Ramos (cell line): ENCODE data around the gene LRRC74B.

ENCODE experiments used
- in situ Hi-C: fragments of 300-500 bp; cut with MboI; formaldehyde crosslinking; loops from one replicate; pipeline ENCODE4 v1.14.3; 2022; ENCODE audit warnings: low sequenced_read_pairs; ENCODE audit not compliant: unreplicated experiment

LRRC74B gene

GRCh38 chr22:21013657-21014201, 32.0 kb upstream of the LRRC74B start:
- in situ Hi-C loops: no loop called here

GRCh38 chr22:21014202-21014725, 31.5 kb upstream of the LRRC74B start:
- in situ Hi-C loops: no loop called here

GRCh38 chr22:21014726-21015465, 30.9 kb upstream of the LRRC74B start, which contains the start of gene P2RX6:
P2RX6 (plus strand) TSS chr22:21015165; CDS start chr22:21015175, 10 bp downstream.
- in situ Hi-C loops: no loop called here

- in situ Hi-C loops: no loop called here
Observed at GRCh38 chr22:21015466-21016006, 30.2 kb upstream of the LRRC74B start.

- in situ Hi-C loops: no loop called here
Observed at GRCh38 chr22:21016644-21017420, 28.9 kb upstream of the LRRC74B start.

GRCh38 chr22:21018314-21018713, 27.4 kb upstream of the LRRC74B start:
- in situ Hi-C loops: no loop called here

- in situ Hi-C loops: no loop called here
Observed at GRCh38 chr22:21020802-21021429, 24.8 kb upstream of the LRRC74B start.

GRCh38 chr22:21022507-21022906, 23.2 kb upstream of the LRRC74B start:
- in situ Hi-C loops: no loop called here

- in situ Hi-C loops: no loop called here
Observed at GRCh38 chr22:21022955-21023614, 22.7 kb upstream of the LRRC74B start.

GRCh38 chr22:21025266-21025665, 20.5 kb upstream of the LRRC74B start:
- in situ Hi-C loops: no loop called here

- in situ Hi-C loops: no loop called here
Observed at GRCh38 chr22:21025763-21026755, 19.7 kb upstream of the LRRC74B start.

GRCh38 chr22:21026783-21027692, 18.7 kb upstream of the LRRC74B start:
- in situ Hi-C loops: no loop called here

- in situ Hi-C loops: no loop called here
Observed at GRCh38 chr22:21028277-21029251, 17.2 kb upstream of the LRRC74B start.

- in situ Hi-C loops: no loop called here
Observed at GRCh38 chr22:21029486-21030025, 16.2 kb upstream of the LRRC74B start.

- in situ Hi-C loops: no loop called here
Observed at GRCh38 chr22:21030032-21030431, 15.7 kb upstream of the LRRC74B start.
